SK-N-MC (cell line): ENCODE measurements around the gene CATSPERB.
A peak's percentile ranks its signal among the peaks of the same experiment; 100 is the strongest.
"Not testable (repeated sequence)": the region's sequence is repeated elsewhere in the genome, so short reads cannot be mapped to it uniquely, and the experiment has no call there.

Source experiments
- DNase-seq: peaks from one replicate; pipeline ENCODE4 v3.0.0-alpha.2; 2011; ENCODE audit warnings: low read depth, low spot score
- H3K27ac ChIP-seq: fragments of 200-600 bp; sonication (generic); 2 replicates; pipeline ENCODE4 v1.5.1; 2016; ENCODE audit warnings: mixed run types
- H3K36me3 ChIP-seq: fragments of 200-600 bp; sonication (generic); 2 replicates; pipeline ENCODE4 v1.6.1; 2017; ENCODE audit warnings: antibody characterized with exemption, low read length, mixed read lengths; ENCODE audit not compliant: insufficient read depth
- H3K4me3 ChIP-seq: fragments of 200-600 bp; sonication (generic); 2 replicates; pipeline ENCODE4 v1.5.1; 2016
- H3K9ac ChIP-seq: fragments of 200-600 bp; sonication (generic); 2 replicates; pipeline ENCODE4 v1.8.0; 2017; ENCODE audit warnings: mixed run types, mixed read lengths; ENCODE audit not compliant: insufficient read length
- H3K9me3 ChIP-seq: fragments of 200-600 bp; sonication (generic); 2 replicates; pipeline ENCODE4 v1.6.1; 2017; ENCODE audit warnings: low read depth, mild to moderate bottlenecking, antibody characterized with exemption, low read length, moderate library complexity, mixed read lengths
- EZH2 ChIP-seq: fragments of 200-600 bp; sonication (generic); IDR thresholded peaks from one replicate; pipeline ENCODE4 v1.6.1; 2017; ENCODE audit warnings: antibody characterized with exemption
- FOXP2 ChIP-seq: optimal IDR thresholded peaks from 2 replicates; pipeline ENCODE3; 2011; ENCODE audit warnings: mild to moderate bottlenecking, moderate library complexity; ENCODE audit not compliant: insufficient read depth; ENCODE audit errors: extremely low read length, control extremely low read depth
- POLR2AphosphoS5 ChIP-seq: IDR thresholded peaks from 2 replicates; pipeline ENCODE4 v1.6.1; 2012; ENCODE audit warnings: mild to moderate bottlenecking, low read depth, low read length, borderline replicate concordance

The CATSPERB gene

GRCh38 chr14:91692075-91692474 is 39.8 kb downstream of the CATSPERB start:
- no peak for TF ChIP-seq EZH2
- Histone ChIP-seq H3K9ac (no peak overlapping the region), H3K9me3 (no peaks in the 10 kb centered on the region), H3K27ac (no peak overlapping the region), H3K4me3 (no peak overlapping the region), H3K36me3 (no peaks in the 10 kb centered on the region)
- DNase-seq, result no peak

GRCh38 chr14:91689608-91690007 is 42.3 kb downstream of the CATSPERB start:
- H3K9me3 ChIP-seq, result no peaks in the 10 kb centered on the region
- H3K9ac ChIP-seq, result no peak overlapping the region
- TF ChIP-seq POLR2AphosphoS5 (no peak), FOXP2 (no peak), EZH2 (no peak)
- H3K27ac ChIP-seq, result no peak overlapping the region
- no peak for DNase-seq
- no peak overlapping the region for H3K4me3 ChIP-seq
- no peaks in the 10 kb centered on the region for H3K36me3 ChIP-seq

GRCh38 chr14:91687436-91687835 is 44.5 kb downstream of the CATSPERB start:
- H3K4me3 ChIP-seq, H3K27ac ChIP-seq, DNase-seq, H3K36me3 ChIP-seq, H3K9me3 ChIP-seq, H3K9ac ChIP-seq: not testable (repeated sequence)

- no peak overlapping the region for H3K27ac ChIP-seq
- no peak overlapping the region for H3K4me3 ChIP-seq
- no peak for TF ChIP-seq FOXP2
- no peak for TF ChIP-seq POLR2AphosphoS5
- TF ChIP-seq EZH2, result no peak
- H3K9ac ChIP-seq, result no peak overlapping the region
- no peak for DNase-seq
- H3K9me3 ChIP-seq, result no peaks in the 10 kb centered on the region
- H3K36me3 ChIP-seq, result no peaks in the 10 kb centered on the region
These were observed 46.3 kb downstream of the CATSPERB start for GRCh38 chr14:91685600-91685999.

GRCh38 chr14:91681893-91682563 is 49.9 kb downstream of the CATSPERB start:
- Histone ChIP-seq H3K36me3 (no peaks in the 10 kb centered on the region), H3K9me3 (no peaks in the 10 kb centered on the region), H3K9ac (no peak overlapping the region), H3K4me3 (no peak overlapping the region), H3K27ac (no peak overlapping the region)
- no peak for TF ChIP-seq EZH2
- TF ChIP-seq FOXP2, result no peak
- no peak for TF ChIP-seq POLR2AphosphoS5
- peak; percentile 3 for DNase-seq

- no peak overlapping the region for H3K9ac ChIP-seq
- H3K4me3 ChIP-seq, result no peak overlapping the region
- no peak overlapping the region for H3K27ac ChIP-seq
- no peaks in the 10 kb centered on the region for H3K9me3 ChIP-seq
- H3K36me3 ChIP-seq, result no peaks in the 10 kb centered on the region
- no peak for DNase-seq
- TF ChIP-seq EZH2, result no peak
- no peak for TF ChIP-seq FOXP2
- TF ChIP-seq POLR2AphosphoS5, result no peak
These were observed 50.8 kb downstream of the CATSPERB start for GRCh38 chr14:91681118-91681517.

- no peaks in the 10 kb centered on the region for H3K36me3 ChIP-seq
- TF ChIP-seq FOXP2 (no peak), POLR2AphosphoS5 (no peak), EZH2 (no peak)
- no peaks in the 10 kb centered on the region for H3K9me3 ChIP-seq
- H3K9ac ChIP-seq, result no peak overlapping the region
- DNase-seq, result no peak
- H3K27ac ChIP-seq, result no peak overlapping the region
- H3K4me3 ChIP-seq, result no peak overlapping the region
These were observed 52.6 kb downstream of the CATSPERB start for GRCh38 chr14:91679273-91679672.

- not testable (repeated sequence) for H3K9me3 ChIP-seq, DNase-seq, H3K36me3 ChIP-seq, H3K9ac ChIP-seq, H3K4me3 ChIP-seq, H3K27ac ChIP-seq
These were observed 54.2 kb downstream of the CATSPERB start for GRCh38 chr14:91677687-91678086.

- Histone ChIP-seq H3K27ac (no peak overlapping the region), H3K9ac (no peak overlapping the region), H3K36me3 (no peaks in the 10 kb centered on the region), H3K9me3 (no peaks in the 10 kb centered on the region), H3K4me3 (no peak overlapping the region)
- TF ChIP-seq POLR2AphosphoS5, result no peak
- no peak for TF ChIP-seq EZH2
- TF ChIP-seq FOXP2, result no peak
- DNase-seq, result no peak
These were observed 57.0 kb downstream of the CATSPERB start for GRCh38 chr14:91674911-91675310.
